A549 (cell line): ENCODE measurements around the gene SLC9A1. TPM values are rescaled to one million over a fixed set of nuclear protein-coding genes. Genes with fewer than 3 reads are reported as not detected.

Experiments
- ATAC-seq, 2 experiments: fragments of 200-7000 bp in 1 of 2; fragments of >200 bp in 1 of 2; cut with Nextera tagmentation in 1 of 2; cut with Tn5 transposase in 1 of 2; 3 replicates each; pipeline versions ENCODE4 v1.8.0 to v1.9.1; 2018 to 2020; ENCODE audit warnings: mild to moderate bottlenecking in 1 of 2, moderate library complexity in 1 of 2
- CTCF ChIA-PET: fragments of 300-600 bp; sonication (Branson Sonifier 250); formaldehyde crosslinking; extraction: SDS; loops from one replicate; lab custom pipeline; 2021; ENCODE audit warnings: antibody characterized with exemption, inconsistent platforms; lab: Yijun Ruan, JAX
- POLR2A ChIA-PET: fragments of 350-600 bp; formaldehyde crosslinking; extraction: SDS; loops from one replicate; lab custom pipeline; 2021; ENCODE audit warnings: antibody characterized with exemption, inconsistent platforms; lab: Yijun Ruan, JAX
- DNase-seq, 2 experiments: peaks; one replicate each; pipeline versions ENCODE4 v3.0.0 to v3.0.0-alpha.2; 2011 to 2016; ENCODE audit warnings: low read depth in 1 of 2, low spot score in 1 of 2
- FAIRE-seq: peaks from 2 replicates; lab custom pipeline; 2011; peaks lifted over from hg19 to GRCh38; lab: Jason Lieb, UNC
- H3K27ac ChIP-seq, 2 experiments: fragments of >200 bp; sonication (Bioruptor Twin); formaldehyde crosslinking; 3 replicates each; pipeline ENCODE4 v1.5.1; 2016 to 2017
- H3K4me1 ChIP-seq: fragments of >200 bp; sonication (Bioruptor Twin); formaldehyde crosslinking; 3 replicates; pipeline ENCODE4 v1.6.1; 2016
- H3K4me2 ChIP-seq: fragments of >200 bp; sonication (Bioruptor Twin); formaldehyde crosslinking; 3 replicates; pipeline ENCODE4 v1.6.1; 2016
- H3K4me3 ChIP-seq: fragments of >200 bp; sonication (Bioruptor Twin); formaldehyde crosslinking; 3 replicates; pipeline ENCODE4 v1.5.1; 2016
- H3K9me3 ChIP-seq: fragments of >200 bp; sonication (Bioruptor Twin); formaldehyde crosslinking; 3 replicates; pipeline ENCODE4 v1.6.1; 2016
- CEBPB ChIP-seq, 2 experiments: fragments of >200 bp in 1 of 2; sonication (Bioruptor Twin) in 1 of 2; formaldehyde crosslinking in 1 of 2; IDR thresholded peaks; 2 replicates each; pipeline ENCODE4 v1.6.1; 2012 to 2016
- CHD4 ChIP-seq: fragments of 200-600 bp; sonication (generic); IDR thresholded peaks from 2 replicates; pipeline ENCODE4 v1.6.1; 2016; ENCODE audit warnings: antibody characterized with exemption, mild to moderate bottlenecking, borderline replicate concordance
- FOSB ChIP-seq: fragments of 250-450 bp; sonication (Bioruptor Pico); IDR thresholded peaks from 2 replicates; pipeline ENCODE4 v1.5.0; 2020; ENCODE audit warnings: mild to moderate bottlenecking, moderate library complexity
- FOXS1 ChIP-seq: fragments of 250-450 bp; sonication (Bioruptor Pico); IDR thresholded peaks from 2 replicates; pipeline ENCODE4 v1.5.0; 2020; ENCODE audit warnings: mild to moderate bottlenecking, moderate library complexity
- GATA3 ChIP-seq: IDR thresholded peaks from 2 replicates; pipeline ENCODE4 v1.6.1; 2012; ENCODE audit warnings: borderline replicate concordance
- HOXB13 ChIP-seq: fragments of 250-450 bp; sonication (Bioruptor Pico); IDR thresholded peaks from 2 replicates; pipeline ENCODE4 v1.5.0; 2020; ENCODE audit warnings: low read depth, mild to moderate bottlenecking, moderate library complexity
- HOXB5 ChIP-seq: fragments of 250-450 bp; sonication (Bioruptor Pico); IDR thresholded peaks from 2 replicates; pipeline ENCODE4 v1.5.0; 2020; ENCODE audit warnings: mild to moderate bottlenecking, moderate library complexity
- JUN ChIP-seq, 2 experiments: fragments of >200 bp; sonication (Bioruptor Twin); formaldehyde crosslinking; IDR thresholded peaks; 2 replicates in 1 of 2; 3 replicates in 1 of 2; pipeline ENCODE4 v1.6.1; 2016 to 2017
- JUNB ChIP-seq: fragments of >200 bp; sonication (Bioruptor Twin); formaldehyde crosslinking; IDR thresholded peaks from 2 replicates; pipeline ENCODE4 v1.6.1; 2016
- MAZ ChIP-seq: fragments of 150-350 bp; IDR thresholded peaks from 2 replicates; pipeline ENCODE4 v1.6.1; 2014; ENCODE audit warnings: antibody characterized with exemption, low read depth, low read length, borderline replicate concordance
- NR3C1 ChIP-seq: fragments of >200 bp; sonication (Bioruptor Twin); formaldehyde crosslinking; IDR thresholded peaks from 3 replicates; pipeline ENCODE4 v1.6.1; 2017
- PHF8 ChIP-seq: fragments of 200-600 bp; sonication (generic); IDR thresholded peaks from 2 replicates; pipeline ENCODE4 v1.6.1; 2016; ENCODE audit warnings: low read depth, mild to moderate bottlenecking, antibody characterized with exemption, moderate library complexity, borderline replicate concordance
- POLR2A ChIP-seq: IDR thresholded peaks from 2 replicates; pipeline ENCODE4 v1.6.1; 2012; ENCODE audit warnings: mild to moderate bottlenecking, low read length
- POLR2AphosphoS2 ChIP-seq: conservative IDR thresholded peaks from 2 replicates; pipeline ENCODE4 v1.6.1; 2012; ENCODE audit warnings: low read length, improper control_type of control experiment, inconsistent platforms
- RAD21 ChIP-seq, 2 experiments: fragments of >200 bp in 1 of 2; sonication (Bioruptor Twin) in 1 of 2; formaldehyde crosslinking in 1 of 2; IDR thresholded peaks in 1 of 2; conservative IDR thresholded peaks in 1 of 2; 2 replicates in 1 of 2; 3 replicates in 1 of 2; pipeline ENCODE4 v1.6.1; 2012 to 2018; ENCODE audit warnings: inconsistent platforms in 1 of 2
- RCOR1 ChIP-seq: fragments of 150-350 bp; IDR thresholded peaks from 2 replicates; pipeline ENCODE4 v1.6.1; 2014; ENCODE audit warnings: antibody characterized with exemption, low read length, low read depth
- RFX5 ChIP-seq: fragments of 450-650 bp; IDR thresholded peaks from 2 replicates; pipeline ENCODE4 v1.7.1; 2014; ENCODE audit warnings: antibody characterized with exemption, mild to moderate bottlenecking, moderate library complexity
- RNF2 ChIP-seq: fragments of 200-600 bp; sonication (generic); IDR thresholded peaks from 2 replicates; pipeline ENCODE4 v1.6.1; 2016; ENCODE audit warnings: low read depth, mild to moderate bottlenecking, antibody characterized with exemption, moderate library complexity, borderline replicate concordance
- TP53 ChIP-seq: fragments of 250-450 bp; sonication (Bioruptor Pico); IDR thresholded peaks from 2 replicates; pipeline ENCODE4 v1.5.0; 2021; ENCODE audit warnings: mild to moderate bottlenecking, moderate library complexity
- ZC3H11A ChIP-seq: fragments of 450-650 bp; IDR thresholded peaks from 2 replicates; pipeline ENCODE4 v1.6.1; 2014; ENCODE audit warnings: antibody characterized with exemption, mild to moderate bottlenecking
- ZFP36 ChIP-seq: fragments of 450-650 bp; IDR thresholded peaks from 2 replicates; pipeline ENCODE4 v1.6.1; 2014; ENCODE audit warnings: borderline replicate concordance; ENCODE audit not compliant: partially characterized antibody
- ZNF302 ChIP-seq: fragments of 250-450 bp; sonication (Bioruptor Pico); IDR thresholded peaks from 2 replicates; pipeline ENCODE4 v1.9.0; 2021; ENCODE audit warnings: inconsistent platforms, mild to moderate bottlenecking, moderate library complexity
- ZSCAN20 ChIP-seq: fragments of 250-450 bp; sonication (Bioruptor Pico); IDR thresholded peaks from 2 replicates; pipeline ENCODE4 v1.8.0; 2022; ENCODE audit warnings: mild to moderate bottlenecking, moderate library complexity
- WGBS: methylation state at CpG from one replicate; pipeline ENCODE4 v1.1.6; 2017; ENCODE audit errors: missing lambda C conversion rate; 5-methylcytosine and 5-hydroxymethylcytosine counted together
- polyA plus RNA-seq, 4 experiments: library from polyadenylated mRNA; depleted of rRNA in 3 of 4; stranded (reverse); fragments of >200 nt; fragmentation: RNase III in 1 of 4; extraction: RNeasy Plus Mini Kit Qiagen cat#74134 plus additional on column Dnase treatment in 1 of 4; gene quantifications; 2 replicates in 3 of 4; 3 replicates in 1 of 4; pipeline ENCODE4 v1.2.3, GENCODE V29; 2011 to 2017
- TF ChIP-seq, protein P1 (sequence below): IDR thresholded peaks from 2 replicates; pipeline ENCODE4 v1.6.1; 2012
- TF ChIP-seq, protein P2 (sequence below): fragments of 150-350 bp; IDR thresholded peaks from 2 replicates; pipeline ENCODE4 v1.6.1; 2014; ENCODE audit warnings: low read depth, mild to moderate bottlenecking, low read length

SLC9A1 gene
- polyA plus RNA-seq, 2 of the 4 experiments (the other 2 are of a cell fraction): 7.4 to 8.0 TPM

DNA sequence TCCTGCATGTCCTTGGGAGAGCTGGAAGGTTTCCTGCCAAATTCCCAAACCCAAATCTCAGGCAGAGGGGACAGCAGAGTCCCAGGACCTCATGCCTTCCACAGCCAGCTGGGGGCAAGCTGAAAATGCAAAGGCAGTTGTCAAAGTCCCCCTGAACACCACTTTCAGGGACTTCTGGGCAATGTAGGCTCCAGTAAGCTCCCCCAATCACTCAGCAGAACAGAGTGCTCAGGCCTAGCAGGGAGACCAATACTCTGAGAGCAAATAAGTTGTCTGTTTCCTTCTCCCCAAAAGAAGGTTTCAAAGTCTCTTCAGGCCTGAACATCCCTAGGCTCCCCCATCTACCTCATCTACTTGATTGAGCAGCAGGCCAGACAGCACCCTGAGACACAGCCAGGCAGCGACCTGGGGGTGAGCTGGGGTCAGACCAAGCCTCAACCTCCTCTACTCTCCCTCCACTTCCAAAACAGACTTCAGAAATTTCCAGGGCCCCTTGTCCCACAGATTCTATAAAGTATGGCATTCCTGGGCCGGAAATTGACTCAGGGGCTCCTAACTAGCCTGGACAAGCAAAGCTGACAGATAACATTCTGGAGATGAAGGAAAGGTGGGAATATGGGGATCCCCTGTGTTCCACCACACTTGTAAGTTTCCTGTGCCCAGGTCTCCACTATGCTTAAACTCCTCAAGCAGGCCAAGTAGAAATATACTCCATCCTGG, 1.9 kb downstream of the SLC9A1 start:
- H3K4me2 ChIP-seq: peak overlapping the region; percentile 94
- H3K9me3 ChIP-seq: no peaks in the 10 kb centered on the region
- TF ChIP-seq HOXB5 (CRISPR knock-in tag): no peak
- TF ChIP-seq PHF8: no peak
- TF ChIP-seq, protein P1, sequence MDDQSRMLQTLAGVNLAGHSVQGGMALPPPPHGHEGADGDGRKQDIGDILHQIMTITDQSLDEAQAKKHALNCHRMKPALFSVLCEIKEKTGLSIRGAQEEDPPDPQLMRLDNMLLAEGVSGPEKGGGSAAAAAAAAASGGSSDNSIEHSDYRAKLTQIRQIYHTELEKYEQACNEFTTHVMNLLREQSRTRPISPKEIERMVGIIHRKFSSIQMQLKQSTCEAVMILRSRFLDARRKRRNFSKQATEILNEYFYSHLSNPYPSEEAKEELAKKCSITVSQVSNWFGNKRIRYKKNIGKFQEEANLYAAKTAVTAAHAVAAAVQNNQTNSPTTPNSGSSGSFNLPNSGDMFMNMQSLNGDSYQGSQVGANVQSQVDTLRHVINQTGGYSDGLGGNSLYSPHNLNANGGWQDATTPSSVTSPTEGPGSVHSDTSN: no peak
- no peak for TF ChIP-seq JUN (IDR thresholded peaks at IDR 0.05)
- TF ChIP-seq ZNF302 (CRISPR knock-in tag): no peak
- no peak for TF ChIP-seq CHD4
- no peak for TF ChIP-seq TP53 (CRISPR knock-in tag)
- no peak for TF ChIP-seq MAZ
- no peak for TF ChIP-seq RNF2
- TF ChIP-seq, protein P2, sequence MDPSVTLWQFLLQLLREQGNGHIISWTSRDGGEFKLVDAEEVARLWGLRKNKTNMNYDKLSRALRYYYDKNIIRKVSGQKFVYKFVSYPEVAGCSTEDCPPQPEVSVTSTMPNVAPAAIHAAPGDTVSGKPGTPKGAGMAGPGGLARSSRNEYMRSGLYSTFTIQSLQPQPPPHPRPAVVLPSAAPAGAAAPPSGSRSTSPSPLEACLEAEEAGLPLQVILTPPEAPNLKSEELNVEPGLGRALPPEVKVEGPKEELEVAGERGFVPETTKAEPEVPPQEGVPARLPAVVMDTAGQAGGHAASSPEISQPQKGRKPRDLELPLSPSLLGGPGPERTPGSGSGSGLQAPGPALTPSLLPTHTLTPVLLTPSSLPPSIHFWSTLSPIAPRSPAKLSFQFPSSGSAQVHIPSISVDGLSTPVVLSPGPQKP: no peak
- no peak for TF ChIP-seq JUNB
- TF ChIP-seq NR3C1: no peak
- no peak for ATAC-seq
- 84% methylated on average over 2 of the region's 2 CpGs for WGBS
- peaks cover 28% of the 10 kb centered on the region for H3K4me1 ChIP-seq
- peak overlapping the region; percentile 91; the same call in 2 of the 3 replicates for H3K4me3 ChIP-seq
- ChIA-PET CTCF (interaction anchor here (0.7 to 1.9 kb wide), 5 partner anchors 12 to 497 kb away, joined by 3 to 7 read pairs (median 4); no protein-coding TSS in a partner anchor), POLR2A (interaction anchor here (0.9 to 2.2 kb wide), 2 partner anchors 8 to 73 kb away, joined by 3 to 36 read pairs; no protein-coding TSS in a partner anchor)
- no peak for FAIRE-seq
- peak overlapping the region; percentile 10 to 100; a peak in 4 of 6 replicates for H3K27ac ChIP-seq
- no peak for DNase-seq

DNA sequence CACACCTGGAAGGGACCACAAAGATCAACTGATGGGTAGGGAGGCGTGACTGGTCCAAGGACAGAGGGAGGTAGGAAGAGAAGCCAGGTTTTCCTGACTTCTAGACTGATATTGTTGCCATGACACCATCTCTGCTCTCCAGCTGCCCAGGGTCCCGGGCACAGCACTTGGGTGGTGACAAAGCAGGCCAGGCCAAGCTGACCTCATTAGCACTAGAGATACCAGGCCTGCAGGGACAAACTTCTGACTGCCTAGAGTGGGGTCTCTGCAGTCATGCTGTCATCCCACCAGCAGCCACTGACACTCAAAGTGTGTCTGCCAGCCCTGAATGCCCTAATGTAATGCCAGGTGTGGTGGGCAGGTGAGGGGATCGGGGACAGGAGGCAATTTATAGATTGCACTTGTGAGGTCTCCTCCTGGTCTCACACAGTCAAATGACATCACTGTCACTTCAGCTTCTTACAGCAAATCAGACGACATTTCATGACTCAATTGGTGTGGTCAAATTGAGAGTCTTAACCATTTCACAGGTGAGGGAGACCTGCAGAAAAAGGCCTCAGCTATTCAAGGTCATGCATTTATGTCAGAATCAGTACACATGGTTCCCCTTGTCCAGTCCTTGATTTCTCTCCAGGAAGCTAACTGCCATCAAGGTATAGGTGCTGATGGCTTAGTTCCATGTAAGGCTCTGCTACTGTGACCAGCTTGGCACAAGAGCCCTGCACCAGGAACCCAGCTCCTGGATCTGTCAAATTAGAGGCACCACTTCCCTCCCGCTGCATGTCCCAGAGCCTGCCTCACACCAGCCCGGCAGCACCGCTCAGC, 2.7 kb downstream of the SLC9A1 start:
- Histone ChIP-seq H3K9me3 (no peaks in the 10 kb centered on the region), H3K4me1 (peaks cover 28% of the 10 kb centered on the region), H3K4me3 (no peak overlapping the region; the same call in 1 of the 3 replicates), H3K4me2 (peak overlapping the region; percentile 94), H3K27ac (peak overlapping the region in 1 of 2 experiments; percentile 100; a peak in 3 of 6 replicates)
- POLR2A ChIA-PET: interaction anchor here (0.9 kb wide), 1 partner anchor 73 kb away, joined by 3 read pairs; no protein-coding TSS in a partner anchor
- no peak for FAIRE-seq
- TF ChIP-seq FOSB: no peak
- TF ChIP-seq POLR2A: no peak
- TF ChIP-seq HOXB13 (CRISPR knock-in tag): no peak
- TF ChIP-seq RFX5: no peak
- TF ChIP-seq ZNF302 (CRISPR knock-in tag): no peak
- TF ChIP-seq GATA3: no peak
- no peak for TF ChIP-seq RAD21 (conservative IDR thresholded peaks at IDR 0.05 in 1 of 2, IDR thresholded peaks at IDR 0.05 in 1 of 2)
- TF ChIP-seq POLR2AphosphoS2: no peak
- no peak for TF ChIP-seq ZSCAN20
- TF ChIP-seq JUN (IDR thresholded peaks at IDR 0.05): no peak
- TF ChIP-seq CEBPB (IDR thresholded peaks at IDR 0.05): no peak
- no peak for TF ChIP-seq CHD4
- TF ChIP-seq FOXS1: no peak
- TF ChIP-seq ZC3H11A: no peak
- no peak for TF ChIP-seq RCOR1
- no peak for TF ChIP-seq ZFP36
- no peak for TF ChIP-seq MAZ
- CTCF ChIA-PET: interaction anchor here (1.2 to 1.9 kb wide), 5 partner anchors 12 to 50 kb away, joined by 3 to 7 read pairs (median 3); no protein-coding TSS in a partner anchor
- no peak for ATAC-seq
- WGBS: 89% methylated on average over 3 of the region's 7 CpGs
- DNase-seq: no peak
